ENCODE data around the gene TBC1D3. TPM values are rescaled to one million over a fixed set of nuclear protein-coding genes. Genes with fewer than 3 reads are reported as not detected.

Gene TBC1D3
- total RNA-seq: not detected in 2 replicates

DNA sequence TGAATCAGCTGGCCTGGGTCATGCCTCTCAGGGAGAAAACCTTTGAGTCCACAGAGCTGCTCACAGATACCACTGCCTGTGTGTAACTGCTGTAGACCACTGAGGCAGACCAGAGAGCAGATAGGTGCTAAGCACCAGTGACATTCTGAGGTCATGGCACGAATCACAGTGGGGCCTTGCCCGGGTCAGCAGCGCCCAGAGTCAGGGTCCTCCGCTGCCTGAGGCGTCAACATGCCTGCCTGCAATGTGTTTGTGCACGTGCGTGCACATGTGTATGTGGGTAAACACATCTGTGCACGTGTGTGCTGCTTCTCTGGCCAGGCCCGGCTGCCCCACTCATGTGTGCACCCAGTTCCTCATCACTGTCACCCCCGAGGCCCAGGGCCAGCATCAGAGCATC lies at the start of gene TBC1D3:
TSS of gene TBC1D3 (minus strand) at position 101 of the 400 bp plus-strand sequence. CDS start 1,526 bp downstream, outside the sequence.

Other genes starting within 250 kb of the TBC1D3 start
- gene TBC1D3L, start 203.5 kb downstream of the TBC1D3 start, total RNA-seq: not detected in 2 replicates
- gene TBC1D3D, start 188.6 kb downstream of the TBC1D3 start, total RNA-seq: 1.4 TPM in 1 of 2 replicates, not detected in the other
- 0.13 and 0.20 TPM in 2 replicates for gene TBC1D3C, start 123.9 kb downstream of the TBC1D3 start, total RNA-seq
- gene TBC1D3E, start 64.6 kb downstream of the TBC1D3 start, total RNA-seq: 0.89 TPM in 1 of 2 replicates, not detected in the other
- 34.5 and 37.8 TPM in 2 replicates for gene MRPL45, start 104.6 kb upstream of the TBC1D3 start, total RNA-seq
- not detected in 2 replicates for gene GPR179, start 151.4 kb upstream of the TBC1D3 start, total RNA-seq
- 2.9 and 4.4 TPM in 2 replicates for gene SOCS7, start 159.3 kb upstream of the TBC1D3 start, total RNA-seq
- gene ARHGAP23, start 235.9 kb upstream of the TBC1D3 start, total RNA-seq: 127 and 150 TPM in 2 replicates

Data from mammary microvascular endothelial cell (primary cell).